Globus pallidus (tissue), 1 donor: ENCODE data around the gene FAM200C.
A peak's percentile ranks its signal among the peaks of the same experiment; 100 is the strongest.

Source experiments
- DNase-seq: peaks from one replicate; pipeline ENCODE4 v3.0.0-alpha.2; 2015; ENCODE audit warnings: low spot score

FAM200C gene

DNA sequence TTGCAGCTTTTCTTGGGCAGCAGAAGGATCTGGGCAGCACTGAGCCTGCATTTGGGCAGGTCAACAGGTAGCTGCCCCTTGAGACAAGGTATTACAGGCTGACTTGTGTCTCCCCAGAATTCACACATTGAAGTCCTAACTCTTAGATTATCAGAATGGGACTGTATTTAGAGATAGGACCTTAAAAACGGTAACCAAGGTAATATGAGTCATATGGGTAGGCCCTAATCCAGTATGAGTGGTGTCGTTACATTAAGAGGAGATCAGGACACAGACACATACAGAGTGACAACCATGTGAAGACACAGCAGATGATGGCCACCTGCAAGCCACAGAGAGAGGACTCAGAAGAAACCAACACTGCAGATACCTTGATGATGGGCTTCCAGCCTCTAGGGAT, 32.6 kb downstream of the FAM200C start:
- DNase-seq = no peak

DNA sequence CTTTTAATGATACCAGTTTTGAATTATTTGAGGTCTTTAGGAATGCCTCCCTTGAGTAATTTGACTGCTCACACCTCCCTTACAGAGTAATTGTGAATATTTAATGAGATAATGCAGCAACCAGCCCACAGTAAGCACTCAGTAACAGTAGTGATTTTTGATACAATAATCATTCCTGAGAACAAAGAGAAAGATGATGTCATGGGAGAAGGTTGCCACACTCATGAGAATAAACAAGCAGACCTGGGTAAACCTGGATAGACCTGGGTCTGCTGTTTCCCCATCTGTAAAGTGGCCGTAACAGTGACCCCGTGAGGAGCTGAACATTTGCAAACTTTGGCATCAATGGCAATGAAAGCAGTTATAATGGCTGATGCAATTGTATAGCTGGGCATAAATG, 33.6 kb downstream of the FAM200C start:
- DNase-seq = no peak

DNA sequence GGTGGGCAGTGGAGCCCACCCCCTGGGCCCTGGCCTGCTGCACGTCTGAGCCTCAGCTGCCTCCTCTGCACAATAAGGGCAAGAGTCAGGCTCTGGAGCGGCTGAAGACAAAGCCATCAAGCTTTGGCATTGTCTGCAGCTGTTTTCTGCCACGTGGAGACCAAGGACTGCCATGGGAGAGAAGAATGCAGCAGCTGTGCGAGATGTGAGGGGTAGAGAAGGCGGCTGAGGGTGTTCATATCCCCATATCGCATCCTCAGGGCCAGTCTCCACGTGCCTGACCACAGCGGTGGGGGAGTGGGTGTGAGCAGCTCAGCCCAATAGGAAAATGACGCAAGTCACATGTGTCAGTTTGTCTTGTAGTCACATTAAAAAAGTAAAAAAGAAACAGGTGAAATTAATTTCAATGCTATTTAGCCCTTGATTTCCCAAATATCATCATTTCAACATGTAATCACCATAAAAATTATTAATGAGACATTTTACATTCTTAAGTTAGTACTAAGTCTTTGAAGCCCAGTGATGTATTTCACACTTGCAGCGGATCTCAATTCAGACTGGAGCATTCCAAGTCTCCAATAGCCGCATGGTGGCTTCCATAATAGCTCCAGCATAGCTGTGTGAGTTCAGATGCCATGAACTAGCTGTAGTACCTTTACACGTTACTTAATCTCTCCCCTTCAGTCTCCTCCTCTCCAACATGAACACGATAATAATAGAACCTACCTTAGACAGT, 36.0 kb downstream of the FAM200C start:
- DNase-seq = no peak

DNA sequence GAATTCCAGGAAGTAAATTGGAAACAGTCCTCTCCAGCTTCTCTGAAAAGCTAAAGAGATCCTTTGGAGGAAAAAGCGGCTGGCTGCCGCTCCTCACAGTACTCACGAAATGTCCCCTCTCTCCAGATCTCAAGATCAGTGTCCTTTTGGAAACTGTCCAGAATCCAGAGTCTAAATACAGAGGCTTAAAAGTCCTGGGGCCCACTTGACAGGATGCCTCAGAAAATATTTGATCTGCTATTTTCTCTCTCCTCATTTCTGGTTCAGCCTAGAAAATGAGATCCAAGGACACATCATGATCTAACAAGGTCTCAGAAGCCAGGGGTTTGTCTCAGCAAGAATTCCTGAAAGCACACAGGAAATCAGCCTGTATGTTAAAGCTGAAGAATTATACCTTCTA, 36.6 kb downstream of the FAM200C start:
- DNase-seq = no peak

DNA sequence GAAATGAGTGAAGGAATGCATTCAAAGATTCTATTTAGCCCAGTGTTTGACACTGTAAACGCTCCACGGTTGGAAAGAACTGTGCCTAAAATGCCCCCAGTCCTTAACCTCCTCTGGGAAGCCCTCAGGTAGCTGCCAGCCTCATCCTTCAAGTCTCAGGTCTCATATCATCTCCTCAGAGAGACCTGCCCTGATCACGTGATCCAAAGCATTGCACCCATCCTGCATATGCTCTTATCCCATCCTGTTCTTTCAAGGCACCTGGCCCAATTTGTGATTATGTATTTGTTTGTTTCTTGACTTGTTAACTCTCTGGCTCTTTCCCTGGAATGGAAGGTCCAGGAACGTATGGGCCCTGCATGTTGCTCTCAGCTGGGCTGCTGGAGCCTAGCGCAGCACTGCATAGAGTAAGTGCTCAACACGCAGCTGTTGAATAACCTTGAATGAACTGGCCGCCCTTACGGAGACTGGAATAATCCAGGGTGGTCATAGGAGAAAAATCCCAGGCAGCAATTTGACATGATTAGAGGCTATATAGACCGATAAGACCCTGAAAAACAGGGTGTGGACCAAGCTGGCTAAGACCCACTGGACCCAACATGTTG, 38.1 kb downstream of the FAM200C start:
- no peak for DNase-seq

DNA sequence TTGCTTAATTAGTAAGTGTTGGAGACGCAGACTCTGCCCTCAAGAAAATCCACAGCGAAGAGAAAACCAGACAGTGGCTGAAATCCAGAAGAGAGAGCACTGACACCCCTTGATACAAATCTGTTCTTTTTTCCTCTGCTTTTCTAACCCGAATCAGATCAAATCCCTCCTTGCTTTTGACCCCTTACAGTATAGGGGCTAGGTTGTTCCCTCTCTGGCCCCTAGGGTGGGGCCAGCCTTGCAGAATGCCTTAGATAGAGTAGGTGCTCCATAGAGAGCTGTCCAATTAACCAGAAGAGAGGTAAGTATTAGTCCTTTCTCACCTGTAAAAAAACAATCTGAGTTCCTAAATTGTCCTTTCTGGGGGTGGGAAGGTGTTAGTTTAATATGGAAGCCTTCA, 39.5 kb downstream of the FAM200C start:
- DNase-seq = no peak

DNA sequence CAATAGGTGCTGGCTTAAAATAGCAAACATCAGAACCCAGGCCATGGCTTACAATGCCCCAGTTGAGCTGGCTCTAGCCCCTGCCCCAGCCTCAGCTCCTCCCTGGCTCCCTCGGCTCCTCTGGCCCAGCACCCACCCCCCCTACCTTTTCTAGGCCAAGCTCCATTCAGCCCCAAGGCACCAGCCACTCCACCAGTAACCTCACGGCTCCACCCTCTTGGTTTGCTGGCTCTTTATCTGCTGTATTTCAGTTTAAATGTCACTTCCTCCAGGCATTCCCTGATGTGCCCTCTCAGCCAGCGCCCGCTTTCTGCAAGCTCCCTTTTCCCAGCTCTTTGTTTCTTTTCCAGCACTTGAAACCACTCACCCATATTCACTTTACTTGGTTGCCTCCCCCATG, 40.0 kb downstream of the FAM200C start:
- DNase-seq = no peak

DNA sequence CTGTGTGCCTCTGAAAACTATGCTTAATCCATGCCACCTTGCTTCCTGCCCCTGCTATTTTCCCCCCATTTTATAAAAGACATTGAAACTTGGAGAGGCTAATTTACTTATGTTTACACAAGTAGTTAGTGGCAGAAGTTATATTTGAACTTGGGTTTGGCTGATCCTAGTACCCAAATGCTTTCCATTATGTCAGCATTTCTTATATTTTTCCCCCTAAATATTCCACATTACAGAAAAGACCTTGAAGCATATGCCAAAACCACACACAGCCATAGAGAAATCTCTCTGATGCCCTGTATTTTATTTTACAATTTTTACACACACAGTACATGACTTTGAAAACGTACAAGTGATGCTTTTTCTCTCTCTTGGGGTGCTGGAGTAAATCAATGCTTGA, 40.6 kb downstream of the FAM200C start:
- DNase-seq = no peak

DNA sequence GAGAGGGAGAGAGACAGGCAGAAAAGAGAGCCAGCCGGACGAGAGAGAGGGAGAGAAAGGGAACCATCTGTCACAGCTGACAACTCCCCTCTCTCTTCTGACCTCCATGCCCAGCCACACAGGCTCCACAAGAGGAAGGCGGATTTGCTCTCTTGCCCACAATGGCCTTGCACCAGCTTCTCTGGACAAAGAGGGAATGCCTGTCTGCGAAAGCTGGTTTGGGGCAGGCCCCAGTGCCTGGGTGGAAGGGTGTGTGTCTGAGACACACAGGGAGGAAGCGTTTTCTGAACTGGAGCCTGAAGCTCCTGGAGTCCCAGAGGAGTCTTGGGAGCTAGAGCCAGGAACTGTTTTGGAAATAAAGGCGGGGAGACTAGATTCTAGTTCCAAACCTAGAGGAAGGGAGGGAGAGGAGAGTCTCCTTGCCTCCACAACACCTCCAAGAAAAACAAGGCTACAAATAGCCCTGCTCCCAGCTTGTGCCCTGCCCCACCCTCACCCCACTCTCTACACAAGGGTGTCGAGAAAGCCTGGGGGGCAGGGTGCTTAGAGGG, 41.9 kb downstream of the FAM200C start:
- DNase-seq = no peak

DNA sequence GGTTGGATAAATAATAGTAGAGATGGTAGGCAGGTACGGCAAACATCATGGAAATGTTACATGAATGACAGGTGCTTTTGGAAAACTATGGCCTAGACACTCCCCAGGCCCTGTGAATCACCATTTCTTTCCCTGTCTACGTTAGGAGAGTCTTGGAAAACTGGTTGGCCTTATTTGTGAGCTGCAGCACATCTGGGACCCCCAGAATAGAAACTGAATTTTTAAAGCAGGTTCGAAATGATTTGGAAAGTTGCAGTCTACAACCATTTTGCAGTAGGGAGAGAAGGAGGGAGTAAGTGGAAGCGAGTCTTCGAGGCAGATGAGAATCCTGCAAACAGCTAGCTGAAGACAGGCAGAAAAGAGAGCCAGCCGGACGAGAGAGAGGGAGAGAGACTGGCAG, 42.5 kb downstream of the FAM200C start:
- DNase-seq = no peak

DNA sequence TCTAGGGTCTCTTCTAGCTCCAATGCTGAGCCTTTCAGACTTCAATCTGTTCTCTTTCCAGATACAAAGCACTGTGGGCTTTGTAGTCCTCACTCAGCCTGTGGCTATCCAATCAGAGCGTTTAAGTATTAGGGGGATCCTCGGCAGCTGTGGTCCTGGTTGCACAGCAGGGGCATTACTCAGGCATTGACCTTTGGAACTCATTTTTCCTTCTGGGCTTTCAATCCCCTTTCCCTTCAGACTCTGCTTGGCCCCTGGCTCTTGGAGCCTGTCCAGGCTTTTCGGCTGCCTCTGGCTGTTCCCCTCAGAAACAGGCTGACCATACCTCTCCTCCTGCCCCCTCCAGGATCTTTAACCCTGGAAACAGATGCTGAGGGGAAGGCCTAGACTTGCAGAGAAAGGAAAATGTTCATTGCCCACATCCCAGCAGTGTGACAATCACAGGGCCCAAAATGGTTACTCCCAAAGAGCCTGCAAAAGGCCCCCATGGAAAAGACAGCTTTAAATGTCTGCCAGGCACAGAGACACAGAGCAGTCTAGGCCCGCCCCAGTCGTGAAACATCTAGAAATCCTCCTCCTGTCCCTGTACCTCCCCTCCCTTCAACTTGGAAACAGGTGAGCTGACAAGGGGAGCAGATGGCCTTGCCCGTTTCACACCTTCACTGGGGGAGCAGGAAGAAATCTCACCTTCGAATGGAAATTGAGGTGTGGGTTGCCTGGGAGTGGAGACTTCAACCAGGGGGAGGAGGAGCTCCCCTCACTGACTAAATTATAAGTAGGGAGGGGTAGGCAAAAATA, 43.1 kb downstream of the FAM200C start:
- DNase-seq = no peak

DNA sequence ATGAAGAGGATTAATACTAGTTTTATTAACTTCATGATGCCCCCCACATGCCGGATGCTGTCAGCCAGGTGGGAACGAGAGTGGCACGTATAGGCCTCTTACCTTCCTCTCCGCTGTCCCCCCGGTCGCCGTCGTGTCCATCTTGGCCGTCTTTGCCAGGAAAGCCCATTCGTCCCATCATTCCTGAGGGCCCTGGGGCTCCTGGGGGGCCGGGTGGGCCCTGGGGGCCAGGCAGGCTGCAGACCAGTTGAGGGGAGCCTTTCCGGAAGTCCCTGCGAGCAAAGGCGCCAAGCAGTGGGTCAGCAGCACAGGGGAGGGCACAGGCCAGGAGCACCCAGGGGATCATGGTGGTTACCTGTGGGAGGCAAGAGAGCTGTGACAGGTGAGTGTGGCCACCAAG, 45.2 kb downstream of the FAM200C start:
- DNase-seq = no peak

DNA sequence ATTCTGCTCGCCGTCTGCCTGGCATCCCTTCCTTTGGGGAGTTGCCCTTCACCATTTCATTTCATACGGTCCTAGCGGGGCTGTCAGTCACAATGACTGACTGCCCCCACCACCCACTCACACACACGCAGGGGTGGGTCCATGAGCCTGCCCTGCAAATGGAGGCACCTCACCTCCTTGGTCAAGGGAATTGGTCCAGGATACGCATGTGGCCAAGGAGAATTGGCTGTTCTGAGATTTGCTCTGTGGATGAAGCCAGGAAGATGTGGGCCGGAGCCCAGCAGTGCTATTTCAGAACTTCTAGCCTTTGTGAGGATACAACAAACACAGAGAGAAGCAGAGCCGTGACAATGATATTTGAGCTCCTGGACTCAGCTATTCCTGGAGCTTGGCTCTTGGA, 46.5 kb downstream of the FAM200C start:
- DNase-seq = peak; percentile 68

DNA sequence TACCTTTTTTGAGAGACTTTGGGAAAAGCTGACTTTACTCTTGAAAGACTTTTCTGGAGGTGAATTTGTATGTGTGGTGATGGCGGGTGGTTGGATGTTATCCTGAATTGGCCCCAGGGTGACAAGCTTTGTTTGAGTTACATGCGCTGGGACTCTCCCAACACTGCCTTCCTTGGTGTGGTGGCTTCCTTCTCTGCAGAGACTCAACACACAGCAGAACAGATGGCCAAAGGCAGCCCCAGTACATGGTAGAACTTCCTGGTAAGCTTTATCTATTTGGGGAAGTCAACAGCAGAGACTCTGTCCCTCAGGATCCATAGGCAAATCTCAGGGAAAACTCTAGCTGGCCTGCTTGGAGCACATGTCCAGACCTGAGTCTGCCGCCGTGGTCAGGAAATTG, 47.5 kb downstream of the FAM200C start:
- DNase-seq = no peak

DNA sequence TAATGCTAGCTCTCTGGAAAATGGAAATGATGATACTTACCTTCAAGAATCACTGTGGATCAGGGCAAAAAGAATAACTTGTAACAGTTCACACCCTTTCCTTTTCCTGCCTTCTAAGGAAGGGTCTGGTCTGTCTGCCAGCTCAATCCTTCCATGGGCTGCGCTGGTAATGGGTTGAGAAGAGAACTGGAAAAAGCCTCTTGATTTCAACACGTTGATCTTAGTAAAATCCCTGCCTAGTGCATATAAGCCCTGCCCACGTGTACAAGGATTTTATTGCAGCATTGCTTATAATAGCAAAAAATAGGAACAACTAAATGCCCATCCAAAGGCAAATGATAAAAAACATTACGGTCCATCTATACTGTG, 49.9 kb downstream of the FAM200C start:
- no peak for DNase-seq

DNA sequence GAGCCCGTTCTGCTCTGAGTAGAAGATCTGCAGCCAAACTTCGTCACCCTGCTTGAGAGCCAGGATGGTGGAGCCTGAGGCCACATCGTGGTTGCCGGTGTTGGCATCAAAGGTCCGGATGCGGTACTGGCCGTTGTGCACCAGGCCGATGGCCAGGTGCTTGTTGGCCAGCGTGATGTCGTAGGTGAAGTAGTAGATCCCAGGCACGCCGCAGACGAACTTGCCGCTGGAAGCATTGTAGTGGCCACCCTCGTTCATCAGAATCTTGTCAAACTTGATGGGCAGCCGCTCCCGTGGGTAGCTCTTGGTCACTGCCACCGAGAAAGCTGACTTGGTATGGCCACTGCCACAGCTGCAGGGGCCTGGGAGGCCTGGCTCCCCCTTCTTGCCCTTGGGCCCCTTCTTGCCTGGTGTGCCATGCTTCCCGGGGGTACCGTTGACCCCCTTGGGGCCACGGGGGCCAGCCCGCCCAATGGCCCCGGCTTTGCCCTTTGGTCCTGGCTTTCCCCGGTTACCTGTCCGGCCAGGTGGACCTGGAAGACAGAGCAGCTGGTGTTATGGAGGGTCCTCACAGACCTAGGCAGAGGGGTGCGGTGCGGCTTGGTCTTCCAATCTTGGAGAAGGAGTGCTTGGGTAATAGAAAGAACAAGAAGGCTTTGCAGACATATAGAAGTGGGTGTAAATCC, 50.5 kb downstream of the FAM200C start:
- DNase-seq = no peak

DNA sequence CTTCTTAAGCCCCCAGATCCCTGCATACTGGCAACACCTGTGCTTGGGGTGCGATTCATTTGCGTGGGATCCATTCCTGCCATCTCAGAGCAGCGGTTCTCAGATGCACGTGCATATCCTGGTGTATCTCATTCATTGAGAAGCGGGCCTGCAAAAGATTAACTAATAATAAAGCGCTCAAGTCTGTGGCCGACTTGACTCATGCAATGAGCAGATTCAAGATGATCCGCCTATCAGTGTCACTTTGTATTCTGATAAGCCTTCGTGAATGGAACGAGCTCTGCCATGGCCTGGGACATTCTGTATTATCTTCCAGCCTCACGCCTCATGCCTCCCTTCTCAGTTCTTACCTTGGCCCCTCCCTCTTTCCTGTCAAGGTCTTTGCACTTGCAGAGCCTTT, 51.8 kb downstream of the FAM200C start:
- no peak for DNase-seq

DNA sequence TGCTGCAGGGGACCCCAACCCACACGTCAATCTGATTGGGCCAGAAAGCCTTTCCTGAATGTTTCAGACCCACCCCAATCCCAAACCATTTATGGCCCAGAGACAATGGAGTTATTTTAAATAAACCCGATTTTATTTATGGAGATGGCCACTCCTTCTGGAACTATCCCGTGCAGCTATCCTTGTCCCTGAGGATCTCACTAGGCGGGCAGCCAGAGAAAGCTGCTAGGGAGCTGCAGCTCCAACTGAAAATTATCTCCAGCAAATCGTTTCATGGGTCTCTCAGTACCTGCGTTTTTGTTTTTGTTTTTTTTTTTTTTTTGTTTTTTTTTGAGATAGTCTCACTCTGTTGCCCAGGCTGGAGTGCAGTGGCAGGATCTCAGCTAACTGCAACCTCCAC, 52.4 kb downstream of the FAM200C start:
- DNase-seq = no peak
